Spinal cord (tissue), 10 donors: ENCODE results near the gene CHIA. TPM values are rescaled to one million over a fixed set of nuclear protein-coding genes. Genes with fewer than 3 reads are reported as not detected.
"Not testable (repeated sequence)": the region's sequence is repeated elsewhere in the genome, so short reads cannot be mapped to it uniquely, and the experiment has no call there.

Experiments used
- DNase-seq, 6 donors: peaks; one replicate each; pipeline versions ENCODE4 v3.0.0 to v3.0.0-alpha.2; 2013 to 2015; ENCODE audit warnings: low spot score in 6 of 6, low read depth in 4 of 6
- H3K27ac ChIP-seq: one replicate; pipeline ENCODE4 v1.5.1; 2013; ENCODE audit warnings: low read depth, low read length, control low read depth
- H3K27me3 ChIP-seq: one replicate; pipeline ENCODE4 v1.6.1; 2013; ENCODE audit warnings: low read length; ENCODE audit not compliant: control insufficient read depth, insufficient read depth
- H3K36me3 ChIP-seq: one replicate; pipeline ENCODE4 v1.6.1; 2013; ENCODE audit warnings: low read length; ENCODE audit not compliant: control insufficient read depth, insufficient read depth
- H3K4me1 ChIP-seq: one replicate; pipeline ENCODE4 v1.6.1; 2013; ENCODE audit warnings: low read length; ENCODE audit not compliant: control insufficient read depth, insufficient read depth
- H3K4me3 ChIP-seq: one replicate; pipeline ENCODE4 v1.5.1; 2013; ENCODE audit warnings: low read depth, low read length, control low read depth
- H3K9me3 ChIP-seq: one replicate; pipeline ENCODE4 v1.6.1; 2013; ENCODE audit warnings: low read length; ENCODE audit not compliant: control insufficient read depth, insufficient read depth
- WGBS: methylation state at CpG from one replicate; pipeline ENCODE4 v1.1.5; 2013; ENCODE audit warnings: missing lambda C conversion rate; ENCODE audit not compliant: insufficient coverage; 5-methylcytosine and 5-hydroxymethylcytosine counted together
- polyA plus RNA-seq, 2 donors: library from polyadenylated mRNA; unstranded; fragments of 120-200 nt; gene quantifications; one replicate each; pipeline ENCODE4 v1.2.1, GENCODE V29; 2013; ENCODE audit not compliant: insufficient read length in 2 of 2
- total RNA-seq, 2 donors: library from RNA; depleted of rRNA in 1 of 2; stranded (reverse); fragments of 120-200 nt in 1 of 2; fragments of >200 nt in 1 of 2; gene quantifications; one replicate each; pipeline versions ENCODE4 v1.2.3 to v1.2.4, GENCODE V29; 2013 to 2014
- donor health status: healthy.

Gene CHIA
- total and polyA plus RNA-seq, 4 donors: not detected

- no peak overlapping the region for H3K27ac ChIP-seq
- no peaks in the 10 kb centered on the region for H3K4me1 ChIP-seq
- H3K36me3 ChIP-seq: no peaks in the 10 kb centered on the region
- no peak for DNase-seq
- H3K27me3 ChIP-seq: no peaks in the 10 kb centered on the region
- H3K4me3 ChIP-seq: no peak overlapping the region
- no peaks in the 10 kb centered on the region for H3K9me3 ChIP-seq
These were observed 63.9 kb downstream of the CHIA start for GRCh38 chr1:111354584-111354983.

DNA sequence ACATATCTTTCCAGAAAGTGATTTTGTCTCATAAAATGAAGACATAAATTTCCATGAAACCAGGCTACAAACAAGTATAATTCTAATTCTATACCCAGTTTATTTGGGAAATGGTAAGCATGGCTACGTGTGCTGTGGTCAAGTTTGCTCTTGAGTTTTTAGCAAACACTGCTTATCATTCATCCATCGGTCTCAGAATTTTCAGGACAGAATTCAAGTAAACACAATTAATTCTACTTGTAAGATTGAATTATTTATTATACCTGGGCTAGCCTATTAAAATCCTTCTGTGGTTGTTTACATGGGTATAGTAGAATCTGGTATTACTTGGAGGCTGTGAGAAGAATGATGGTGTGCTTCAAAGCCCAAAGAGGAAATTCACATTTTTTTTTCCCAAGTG, 68.3 kb downstream of the CHIA start:
- Histone ChIP-seq H3K4me3 (no peak overlapping the region), H3K27ac (no peak overlapping the region), H3K27me3 (no peaks in the 10 kb centered on the region), H3K4me1 (no peaks in the 10 kb centered on the region), H3K36me3 (no peaks in the 10 kb centered on the region), H3K9me3 (no peaks in the 10 kb centered on the region)
- DNase-seq: no peak
- WGBS: no CpG with 5 or more reads among the region's 2 CpGs

- 74% methylated on average over 2 of the region's 3 CpGs for WGBS
- Histone ChIP-seq H3K4me1 (no peaks in the 10 kb centered on the region), H3K27ac (no peak overlapping the region), H3K4me3 (no peak overlapping the region), H3K36me3 (no peaks in the 10 kb centered on the region), H3K9me3 (no peaks in the 10 kb centered on the region), H3K27me3 (no peaks in the 10 kb centered on the region)
- no peak for DNase-seq
These were observed 68.7 kb downstream of the CHIA start for GRCh38 chr1:111359376-111359775.

DNA sequence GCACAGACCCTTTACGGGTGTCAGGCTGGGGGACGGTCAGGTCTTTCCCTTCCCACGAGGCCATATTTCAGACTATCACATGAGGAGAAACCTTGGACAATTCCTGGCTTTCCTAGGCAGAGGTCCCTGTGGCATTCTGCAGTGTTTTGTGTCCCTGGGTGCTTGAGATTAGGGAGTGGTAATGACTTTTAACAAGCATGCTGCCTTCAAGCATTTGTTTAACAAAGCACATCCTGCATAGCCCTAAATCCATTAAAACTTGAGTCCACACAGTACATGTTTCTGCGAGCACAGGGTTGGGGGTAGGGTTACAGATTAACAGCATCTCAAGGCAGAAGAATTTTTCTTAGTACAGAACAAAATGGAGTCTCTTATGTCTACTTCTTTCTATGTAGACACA, 69.6 kb downstream of the CHIA start:
- not testable (repeated sequence) for H3K27me3 ChIP-seq, H3K27ac ChIP-seq, H3K9me3 ChIP-seq, H3K4me1 ChIP-seq, DNase-seq, H3K4me3 ChIP-seq, H3K36me3 ChIP-seq
- WGBS: no CpG with 5 or more reads among the region's 4 CpGs

DNA sequence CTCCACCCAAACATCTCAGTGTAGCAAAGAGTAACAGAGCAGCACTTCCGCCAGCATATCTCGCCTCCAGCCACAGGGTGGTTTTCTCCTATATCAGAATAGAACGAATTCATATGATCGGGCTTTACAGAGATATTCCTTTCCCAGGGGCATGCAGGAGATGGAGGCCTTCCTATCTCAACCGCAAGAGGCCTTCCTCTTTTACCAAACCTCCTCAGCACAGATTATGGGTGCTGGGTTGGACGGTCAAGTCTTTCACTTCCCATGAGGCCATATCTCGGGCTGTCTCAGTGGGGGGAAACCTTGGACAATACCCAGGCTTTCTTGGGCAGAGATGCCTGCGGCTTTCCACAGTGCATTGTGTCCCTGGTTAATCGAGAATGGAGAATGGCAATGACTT, 71.1 kb downstream of the CHIA start:
- 75% methylated on average over 6 of the region's 9 CpGs for WGBS
- Histone ChIP-seq H3K27me3 (no peaks in the 10 kb centered on the region), H3K4me3 (no peak overlapping the region), H3K36me3 (no peaks in the 10 kb centered on the region), H3K27ac (no peak overlapping the region), H3K9me3 (no peaks in the 10 kb centered on the region), H3K4me1 (no peaks in the 10 kb centered on the region)
- DNase-seq: no peak

DNA sequence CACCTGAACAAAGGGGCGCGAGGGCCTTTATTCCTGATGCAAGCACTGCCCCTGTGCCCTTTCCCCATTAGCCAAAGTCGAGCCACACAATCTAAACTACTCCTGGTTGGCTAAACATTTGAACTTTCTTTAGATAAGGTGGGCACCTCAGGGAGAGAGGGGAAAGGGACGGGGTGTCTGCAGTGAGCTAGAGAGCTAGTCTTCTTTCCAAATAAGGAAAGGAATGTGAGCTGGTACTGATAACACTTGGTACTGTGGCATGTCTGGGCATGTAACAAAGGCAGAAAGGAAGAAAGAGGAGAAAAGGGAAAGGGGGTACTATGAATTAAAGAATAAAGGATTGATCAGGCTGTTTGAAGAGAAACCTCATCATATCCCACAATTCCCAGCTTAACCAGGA, 74.0 kb downstream of the CHIA start:
- Histone ChIP-seq H3K27ac (no peak overlapping the region), H3K4me3 (no peak overlapping the region), H3K27me3 (no peaks in the 10 kb centered on the region), H3K4me1 (no peaks in the 10 kb centered on the region), H3K9me3 (no peaks in the 10 kb centered on the region), H3K36me3 (no peaks in the 10 kb centered on the region)
- DNase-seq: no peak
- 73% methylated on average over 3 of the region's 4 CpGs for WGBS

DNA sequence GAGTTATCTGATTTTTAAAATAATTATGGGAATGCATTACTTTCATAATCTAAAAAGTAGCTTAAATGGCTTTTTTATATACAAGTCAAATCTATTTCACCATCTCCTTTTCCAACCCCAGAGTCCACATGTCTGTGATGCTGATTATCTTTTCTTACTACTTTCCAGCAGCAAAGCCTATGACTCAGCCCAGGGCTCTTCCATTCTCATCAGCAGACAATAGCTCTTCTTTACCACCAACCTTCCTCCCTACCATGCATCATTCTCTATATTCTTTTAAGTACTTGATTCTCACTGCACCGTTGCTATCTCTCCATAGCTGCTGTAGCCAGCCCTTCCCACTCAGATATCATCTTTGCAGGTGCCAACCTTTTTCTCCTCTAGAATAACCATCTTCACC, 75.6 kb downstream of the CHIA start:
- no peak for DNase-seq
- H3K4me1 ChIP-seq: no peaks in the 10 kb centered on the region
- H3K27me3 ChIP-seq: no peaks in the 10 kb centered on the region
- H3K4me3 ChIP-seq: no peak overlapping the region
- no peak overlapping the region for H3K27ac ChIP-seq
- H3K36me3 ChIP-seq: no peaks in the 10 kb centered on the region
- H3K9me3 ChIP-seq: no peaks in the 10 kb centered on the region
- 64% methylated on average over 1 of the region's 1 CpG for WGBS

DNA sequence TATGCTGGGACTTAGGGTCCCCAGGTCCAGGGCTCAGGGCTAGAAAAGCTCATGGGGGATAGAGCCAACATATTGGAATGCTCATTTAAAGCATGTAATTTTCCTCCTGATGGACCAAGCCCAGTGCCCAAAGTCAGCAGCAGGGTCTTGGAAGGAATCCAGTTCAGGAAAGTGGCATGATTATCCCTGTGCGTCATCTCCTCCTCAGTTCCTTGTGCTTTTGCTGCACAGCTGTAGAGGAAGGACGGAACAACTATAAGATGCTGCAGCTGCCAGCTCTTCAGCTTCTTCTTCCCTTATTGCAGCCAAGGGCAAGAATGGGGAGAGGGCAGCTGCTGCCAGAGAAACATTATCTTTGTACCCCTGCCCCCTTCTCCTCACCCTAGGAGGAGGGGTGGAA, 78.5 kb downstream of the CHIA start:
- Histone ChIP-seq H3K27me3 (no peaks in the 10 kb centered on the region), H3K9me3 (no peaks in the 10 kb centered on the region), H3K4me3 (no peak overlapping the region), H3K4me1 (no peaks in the 10 kb centered on the region), H3K36me3 (no peaks in the 10 kb centered on the region), H3K27ac (no peak overlapping the region)
- DNase-seq: peak in 2 of 6 donors; percentile 8 to 27
- WGBS: 50% methylated on average over 1 of the region's 2 CpGs

- Histone ChIP-seq H3K27me3 (no peaks in the 10 kb centered on the region), H3K36me3 (no peaks in the 10 kb centered on the region)
- 67% methylated on average over 1 of the region's 3 CpGs for WGBS
These were observed 79.0 kb downstream of the CHIA start for GRCh38 chr1:111369645-111370044.

More at GRCh38 chr1:111369645-111370044, 79.0 kb downstream of the CHIA start:
- H3K4me3 ChIP-seq: no peak overlapping the region
- no peak overlapping the region for H3K27ac ChIP-seq
- H3K9me3 ChIP-seq: no peaks in the 10 kb centered on the region
- H3K4me1 ChIP-seq: no peaks in the 10 kb centered on the region
- DNase-seq: no peak
